Mesendoderm (in vitro differentiated cells): ENCODE data around the gene ABCB9.
"Not testable (repeated sequence)": the region's sequence is repeated elsewhere in the genome, so short reads cannot be mapped to it uniquely, and the experiment has no call there.

Experiments
- DNase-seq: peaks from one replicate; pipeline ENCODE4 v3.0.0; 2013
- H2AK5ac ChIP-seq: 2 replicates; pipeline ENCODE4 v1.6.1; 2013; ENCODE audit warnings: low read length, inconsistent platforms
- H2BK120ac ChIP-seq: 2 replicates; pipeline ENCODE4 v1.6.1; 2013; ENCODE audit warnings: low read depth, mild to moderate bottlenecking, low read length, moderate library complexity, mixed read lengths
- H2BK15ac ChIP-seq: replicated peaks from 2 replicates; pipeline ENCODE4 v1.6.1; 2013; ENCODE audit warnings: low read depth, mild to moderate bottlenecking, moderate library complexity
- H2BK5ac ChIP-seq: 2 replicates; pipeline ENCODE4 v1.6.1; 2013; ENCODE audit warnings: low read length, inconsistent platforms
- H3K18ac ChIP-seq: 2 replicates; pipeline ENCODE4 v1.6.1; 2013; ENCODE audit warnings: mild to moderate bottlenecking, low read length, mixed read lengths
- H3K23ac ChIP-seq: one replicate; pipeline ENCODE4 v1.6.1; 2013; ENCODE audit warnings: low read length
- H3K27ac ChIP-seq: 2 replicates; pipeline ENCODE4 v1.5.1; 2013; ENCODE audit warnings: low read depth, mild to moderate bottlenecking, inconsistent platforms, low read length, moderate library complexity
- H3K27me3 ChIP-seq: 2 replicates; pipeline ENCODE4 v1.6.1; 2013; ENCODE audit warnings: low read length, control low read depth, mild to moderate bottlenecking, inconsistent platforms; ENCODE audit not compliant: insufficient read depth, poor library complexity
- H3K36me3 ChIP-seq: 2 replicates; pipeline ENCODE4 v1.6.1; 2013; ENCODE audit warnings: low read length, inconsistent platforms; ENCODE audit not compliant: control insufficient read depth, insufficient read depth
- H3K4ac ChIP-seq: one replicate; pipeline ENCODE4 v1.6.1; 2013; ENCODE audit warnings: low read depth, mild to moderate bottlenecking, low read length, moderate library complexity
- H3K4me1 ChIP-seq: 2 replicates; pipeline ENCODE4 v1.6.1; 2013; ENCODE audit warnings: low read depth, low read length, inconsistent platforms; ENCODE audit not compliant: control insufficient read depth
- H3K4me2 ChIP-seq: 2 replicates; pipeline ENCODE4 v1.6.1; 2013; ENCODE audit warnings: low read length
- H3K4me3 ChIP-seq: 2 replicates; pipeline ENCODE4 v1.5.1; 2013; ENCODE audit warnings: mild to moderate bottlenecking, low read length
- H3K56ac ChIP-seq: one replicate; pipeline ENCODE4 v1.6.1; 2013; ENCODE audit warnings: low read length
- H3K79me1 ChIP-seq: 2 replicates; pipeline ENCODE4 v1.6.1; 2013; ENCODE audit warnings: low read length, inconsistent platforms
- H3K79me2 ChIP-seq: 2 replicates; pipeline ENCODE4 v1.6.1; 2013; ENCODE audit warnings: mild to moderate bottlenecking, low read length; ENCODE audit not compliant: control insufficient read depth, insufficient read depth
- H3K9ac ChIP-seq: 2 replicates; pipeline ENCODE4 v1.6.1; 2013; ENCODE audit warnings: low read length, inconsistent platforms
- H4K5ac ChIP-seq: one replicate; pipeline ENCODE4 v1.6.1; 2013; ENCODE audit warnings: low read length
- H4K8ac ChIP-seq: one replicate; pipeline ENCODE4 v1.6.1; 2013; ENCODE audit warnings: low read depth, mild to moderate bottlenecking, control low read depth, low read length, moderate library complexity
- WGBS: extraction: QIAGEN DNeasy Blood & Tissue Kit; methylation state at CpG from one replicate; pipeline ENCODE4 v1.1.7; 2013; ENCODE audit warnings: low lambda C conversion rate, missing lambda C conversion rate; ENCODE audit not compliant: insufficient coverage; ENCODE audit errors: extremely low coverage; 5-methylcytosine and 5-hydroxymethylcytosine counted together

Gene ABCB9

DNA sequence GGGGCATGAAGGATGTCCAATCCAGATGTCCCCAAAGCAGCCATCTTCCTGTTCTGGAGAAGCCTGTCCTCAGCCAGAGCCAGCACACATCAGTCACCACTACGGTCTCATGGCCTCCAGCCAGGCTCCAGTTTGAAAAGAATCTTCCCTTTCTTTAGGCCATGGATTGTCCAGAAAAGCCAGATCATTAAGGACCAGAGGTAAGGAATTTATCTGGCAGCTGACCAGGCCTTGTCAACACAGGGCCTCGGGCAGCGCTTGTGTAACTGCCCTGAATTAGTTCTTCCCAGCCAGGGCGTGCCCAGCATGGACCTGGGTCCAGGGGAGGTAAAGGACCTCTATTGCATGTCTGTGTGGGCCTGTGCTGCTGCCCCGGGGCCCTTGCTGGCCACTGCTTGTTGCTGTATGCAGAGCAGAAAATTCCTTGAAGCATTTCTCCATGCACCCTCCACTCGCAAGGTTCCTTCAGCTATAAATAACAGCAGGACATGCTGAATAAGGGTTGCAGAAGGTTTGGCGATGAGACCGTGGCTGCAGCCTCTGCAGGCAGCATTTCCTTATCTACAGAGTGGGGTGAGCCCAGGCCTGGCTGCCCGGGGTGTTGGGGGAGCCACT is 48.6 kb downstream of the ABCB9 start:
- no peak overlapping the region for H3K9ac ChIP-seq
- no peaks in the 10 kb centered on the region for H3K36me3 ChIP-seq
- H3K27ac ChIP-seq, result no peak overlapping the region
- H3K56ac ChIP-seq, result no peak overlapping the region
- no peak for DNase-seq
- no peak overlapping the region for H3K4ac ChIP-seq
- H3K4me3 ChIP-seq, result no peak overlapping the region
- no peak overlapping the region for H4K5ac ChIP-seq
- no peaks in the 10 kb centered on the region for H3K27me3 ChIP-seq
- no peak overlapping the region for H3K23ac ChIP-seq
- H3K4me2 ChIP-seq, result no peak overlapping the region
- no peak overlapping the region for H3K18ac ChIP-seq
- no peaks in the 10 kb centered on the region for H3K79me1 ChIP-seq
- H3K4me1 ChIP-seq, result no peaks in the 10 kb centered on the region
- no peaks in the 10 kb centered on the region for H3K79me2 ChIP-seq
- H4K8ac ChIP-seq, result no peak overlapping the region
- no peak overlapping the region for H2BK120ac ChIP-seq
- no peak overlapping the region for H2BK5ac ChIP-seq
- no peak overlapping the region for H2BK15ac ChIP-seq
- H2AK5ac ChIP-seq, result no peak overlapping the region
- WGBS, result no CpG with 5 or more reads among the region's 9 CpGs

DNA sequence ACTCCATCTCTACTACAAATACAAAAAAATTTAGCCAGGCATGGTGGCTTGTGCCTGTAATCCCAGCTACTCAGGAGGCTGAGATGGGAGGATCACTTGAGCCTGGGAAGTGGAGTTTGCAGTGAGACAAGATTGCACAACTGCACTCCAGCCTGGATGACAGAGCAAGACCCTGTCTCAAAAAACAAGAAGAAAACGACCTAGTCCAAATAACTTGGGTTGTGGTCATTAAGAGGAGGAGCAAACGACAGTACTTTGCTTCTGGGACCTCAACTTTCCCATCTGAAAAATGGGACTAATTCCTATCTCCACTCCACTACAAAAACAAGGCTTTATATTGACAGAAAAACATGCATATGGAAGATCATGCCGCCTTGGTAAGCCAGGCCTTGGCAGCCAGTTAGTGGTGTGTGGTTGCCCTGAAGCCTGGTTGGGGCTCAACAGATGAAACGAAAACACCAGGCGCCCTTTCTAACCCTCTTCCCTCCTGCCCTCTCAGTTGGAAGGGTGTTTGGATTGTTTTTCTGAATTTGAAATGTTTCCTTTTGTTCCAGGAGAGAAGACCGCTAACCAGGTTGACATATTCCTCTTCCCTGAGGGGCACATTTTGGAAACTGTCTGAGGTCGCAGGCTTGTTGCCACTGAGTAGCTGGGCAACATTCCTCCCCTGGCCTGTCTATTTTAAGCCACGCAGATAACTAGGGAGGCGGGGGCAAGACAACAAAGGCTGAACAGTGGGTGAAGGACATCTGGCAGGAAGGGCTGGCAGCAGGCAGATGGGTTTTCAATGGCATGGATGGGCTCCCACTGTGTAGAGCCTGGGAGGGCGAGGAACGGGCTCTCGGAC is 56.6 kb downstream of the ABCB9 start:
- Histone ChIP-seq H3K79me1 (no peaks in the 10 kb centered on the region), H3K27ac (no peak overlapping the region), H3K23ac (no peak overlapping the region), H2AK5ac (no peak overlapping the region), H3K9ac (no peak overlapping the region), H3K4me3 (no peak overlapping the region), H3K4me2 (no peak overlapping the region), H3K4me1 (no peaks in the 10 kb centered on the region), H4K8ac (no peak overlapping the region), H3K36me3 (no peaks in the 10 kb centered on the region), H4K5ac (no peak overlapping the region), H3K79me2 (no peaks in the 10 kb centered on the region), H2BK5ac (no peak overlapping the region), H2BK15ac (no peak overlapping the region), H2BK120ac (no peak overlapping the region), H3K18ac (no peak overlapping the region), H3K56ac (no peak overlapping the region), H3K4ac (no peak overlapping the region), H3K27me3 (no peaks in the 10 kb centered on the region)
- DNase-seq, result no peak
- WGBS, result no CpG with 5 or more reads among the region's 12 CpGs

DNA sequence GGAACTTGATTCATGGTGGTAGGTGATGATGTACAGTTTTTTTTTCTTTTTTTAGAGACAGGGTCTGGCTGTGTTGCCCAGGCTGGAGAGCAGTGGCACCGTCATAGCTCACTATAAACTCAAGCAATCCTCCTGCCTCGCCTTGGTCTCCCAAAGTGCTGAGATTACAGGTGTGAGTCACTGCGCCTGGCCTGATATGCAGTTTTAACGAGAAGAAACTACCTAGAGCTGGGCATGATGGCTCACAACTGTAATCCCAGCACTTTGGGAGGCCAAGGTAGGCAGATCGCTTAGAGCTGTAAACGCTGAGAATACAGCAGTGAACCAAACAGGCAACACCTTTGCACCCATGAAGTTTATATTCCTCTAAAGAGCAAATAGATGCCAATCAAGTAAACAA is 57.3 kb downstream of the ABCB9 start:
- H3K4me3 ChIP-seq, result no peak overlapping the region
- H2BK120ac ChIP-seq, result no peak overlapping the region
- H3K79me1 ChIP-seq, result no peaks in the 10 kb centered on the region
- H3K27ac ChIP-seq, result no peak overlapping the region
- DNase-seq, result no peak
- H3K23ac ChIP-seq, result no peak overlapping the region
- no CpG with 5 or more reads among the region's 6 CpGs for WGBS
- H3K56ac ChIP-seq, result no peak overlapping the region
- H4K5ac ChIP-seq, result no peak overlapping the region
- H3K79me2 ChIP-seq, result no peaks in the 10 kb centered on the region
- no peak overlapping the region for H3K4ac ChIP-seq
- no peak overlapping the region for H4K8ac ChIP-seq
- H2BK15ac ChIP-seq, result no peak overlapping the region
- H3K9ac ChIP-seq, result no peak overlapping the region
- H2AK5ac ChIP-seq, result no peak overlapping the region
- no peaks in the 10 kb centered on the region for H3K36me3 ChIP-seq
- no peaks in the 10 kb centered on the region for H3K27me3 ChIP-seq
- no peaks in the 10 kb centered on the region for H3K4me1 ChIP-seq
- no peak overlapping the region for H2BK5ac ChIP-seq
- no peak overlapping the region for H3K4me2 ChIP-seq
- no peak overlapping the region for H3K18ac ChIP-seq

DNA sequence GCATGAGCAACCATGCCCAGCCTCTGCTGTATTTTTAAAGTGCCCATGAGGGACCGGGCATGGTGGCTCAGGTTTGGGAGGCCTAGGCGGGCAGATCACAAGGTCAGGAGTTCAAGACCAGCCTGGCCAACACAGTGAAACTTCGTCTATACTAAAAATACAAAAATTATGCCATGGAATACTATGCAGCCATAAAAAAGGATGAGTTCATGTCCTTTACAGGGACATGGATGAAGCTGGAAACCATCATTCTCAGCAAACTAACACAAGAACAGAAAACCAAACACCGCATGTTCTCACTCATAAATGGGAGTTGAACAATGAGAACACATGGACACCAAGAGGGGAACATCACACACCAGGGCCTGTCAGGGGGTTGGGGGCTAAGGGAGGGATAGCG is 61.0 kb downstream of the ABCB9 start:
- H2BK120ac ChIP-seq, H3K4me1 ChIP-seq, H2AK5ac ChIP-seq, H3K79me1 ChIP-seq, H3K18ac ChIP-seq, H3K23ac ChIP-seq, H3K4ac ChIP-seq, H3K56ac ChIP-seq, H4K5ac ChIP-seq, H2BK15ac ChIP-seq, H3K27ac ChIP-seq, H3K79me2 ChIP-seq, H3K27me3 ChIP-seq, H3K9ac ChIP-seq, H3K4me3 ChIP-seq, H2BK5ac ChIP-seq, H3K36me3 ChIP-seq, H4K8ac ChIP-seq, H3K4me2 ChIP-seq, DNase-seq: not testable (repeated sequence)
- no CpG with 5 or more reads among the region's 5 CpGs for WGBS

DNA sequence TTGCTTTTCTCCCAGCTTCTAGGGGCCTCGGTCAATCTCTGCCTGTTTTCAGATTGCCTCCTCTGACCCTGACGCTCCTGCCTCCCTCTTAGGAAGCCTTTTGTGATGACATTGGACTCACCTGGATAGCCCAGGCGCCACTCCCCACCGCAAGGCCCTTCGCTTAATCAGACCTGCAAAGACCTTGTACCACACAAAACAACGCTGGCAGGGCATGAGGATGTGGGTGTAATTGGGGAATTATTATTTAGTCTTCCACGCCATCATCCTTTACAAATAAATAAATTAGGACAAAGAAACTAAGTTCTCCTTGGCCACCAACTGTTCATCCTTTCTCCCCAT is 62.6 kb downstream of the ABCB9 start:
- Histone ChIP-seq H2BK5ac (no peak overlapping the region), H3K9ac (no peak overlapping the region)

More for the DNA sequence above, 62.6 kb downstream of the ABCB9 start:
- no peak overlapping the region for H3K27ac ChIP-seq
- H3K4me2 ChIP-seq, result no peak overlapping the region
- H3K4me1 ChIP-seq, result no peaks in the 10 kb centered on the region
- H3K79me2 ChIP-seq, result no peaks in the 10 kb centered on the region
- H3K18ac ChIP-seq, result no peak overlapping the region
- H3K36me3 ChIP-seq, result no peaks in the 10 kb centered on the region
- no peak overlapping the region for H3K23ac ChIP-seq
- H2BK15ac ChIP-seq, result no peak overlapping the region
- H3K4me3 ChIP-seq, result no peak overlapping the region
- H2AK5ac ChIP-seq, result no peak overlapping the region
- H3K79me1 ChIP-seq, result no peaks in the 10 kb centered on the region
- H4K8ac ChIP-seq, result no peak overlapping the region
- no peak for DNase-seq
- H3K4ac ChIP-seq, result no peak overlapping the region
- no peaks in the 10 kb centered on the region for H3K27me3 ChIP-seq
- no CpG with 5 or more reads among the region's 7 CpGs for WGBS
- H3K56ac ChIP-seq, result no peak overlapping the region
- no peak overlapping the region for H2BK120ac ChIP-seq
- no peak overlapping the region for H4K5ac ChIP-seq
